Stomach (tissue), 9 donors: ENCODE measurements around the gene FLAD1. TPM values are rescaled to one million over a fixed set of nuclear protein-coding genes. Genes with fewer than 3 reads are reported as not detected.

Experiments used
- DNase-seq, 2 donors: peaks; one replicate each; pipeline versions ENCODE4 v3.0.0 to v3.0.0-alpha.2; 2013 to 2019
- H3K27ac ChIP-seq, 5 donors: fragments of 200-600 bp in 4 of 5; sonication (generic) in 4 of 5; one replicate each; pipeline ENCODE4 v1.5.1; 2013 to 2019; ENCODE audit warnings: mild to moderate bottlenecking in 1 of 5, moderate library complexity in 1 of 5
- H3K27me3 ChIP-seq, 3 donors: fragments of 200-600 bp; sonication (generic); one replicate each; pipeline ENCODE4 v1.5.1; 2017 to 2019; ENCODE audit warnings: mixed run types in 1 of 3
- H3K36me3 ChIP-seq, 4 donors: fragments of 200-600 bp; sonication (generic); 1 replicate in 3 of 4; 2 replicates in 1 of 4; pipeline ENCODE4 v1.5.1; 2016 to 2019
- H3K4me1 ChIP-seq, 4 donors: fragments of 200-600 bp; sonication (generic); one replicate each; pipeline ENCODE4 v1.5.1; 2016 to 2019
- H3K4me3 ChIP-seq, 4 donors: fragments of 200-600 bp; sonication (generic) in 3 of 4; one replicate each; pipeline ENCODE4 v1.5.1; 2016 to 2019; ENCODE audit warnings: mild to moderate bottlenecking in 1 of 4
- H3K9me3 ChIP-seq, 4 donors: fragments of 200-600 bp; sonication (generic); one replicate each; pipeline ENCODE4 v1.5.1; 2016 to 2019
- EP300 ChIP-seq: sonication (generic); formaldehyde crosslinking; IDR thresholded peaks from one replicate; pipeline ENCODE4 v1.6.1; 2017; ENCODE audit warnings: antibody characterized with exemption
- POLR2A ChIP-seq, 4 donors: fragments of 450-650 bp; IDR thresholded peaks; one replicate each; pipeline ENCODE4 v1.6.1; 2016; ENCODE audit warnings: antibody characterized with exemption in 4 of 4, control low read depth in 2 of 4, mild to moderate bottlenecking in 1 of 4, moderate library complexity in 1 of 4
- POLR2AphosphoS5 ChIP-seq, 3 donors: sonication (generic); formaldehyde crosslinking; IDR thresholded peaks; one replicate each; pipeline ENCODE4 v1.6.1; 2016; ENCODE audit warnings: antibody characterized with exemption in 3 of 3
- WGBS, 5 donors: extraction: QIAGEN DNeasy Blood & Tissue Kit in 3 of 5; methylation state at CpG; one replicate each; pipeline versions ENCODE4 v1.1.5 to v1.1.7; 2013 to 2018; 5-methylcytosine and 5-hydroxymethylcytosine counted together
- intact Hi-C: fragments of 100-400 bp; cut with DNase I; formaldehyde crosslinking; loops from one replicate; pipeline ENCODE4 v1.15.1; 2023; ENCODE audit warnings: low total_unique reads
- polyA plus RNA-seq, 3 donors: library from polyadenylated mRNA; stranded (reverse); fragments of 200-250 nt; gene quantifications; one replicate each; pipeline ENCODE4 v1.2.3, GENCODE V29; 2013
- total RNA-seq, 5 donors: library from RNA; depleted of rRNA; stranded (reverse); fragments of >200 nt; gene quantifications; one replicate each; pipeline versions ENCODE4 v1.1.0 to v1.2.3, GENCODE V29; 2014 to 2016
- TF ChIP-seq, protein P1 (sequence below), 7 experiments: fragments of 450-650 bp in 4 of 7; fragments of 200-600 bp in 3 of 7; sonication (generic) in 3 of 7; IDR thresholded peaks; one replicate each; pipeline ENCODE4 v1.5.1; 2016 to 2019; ENCODE audit warnings: antibody characterized with exemption in 7 of 7, control low read depth in 2 of 7, mild to moderate bottlenecking in 1 of 7
- donor health status: healthy with polysubstance abuse.
- donor health status: Bipolar disorder and iron deficiency.
- donor health status: healthy.

The FLAD1 gene
- total and polyA plus RNA-seq, 8 donors = 14.1 to 76.5 (median 42.1) TPM

DNA sequence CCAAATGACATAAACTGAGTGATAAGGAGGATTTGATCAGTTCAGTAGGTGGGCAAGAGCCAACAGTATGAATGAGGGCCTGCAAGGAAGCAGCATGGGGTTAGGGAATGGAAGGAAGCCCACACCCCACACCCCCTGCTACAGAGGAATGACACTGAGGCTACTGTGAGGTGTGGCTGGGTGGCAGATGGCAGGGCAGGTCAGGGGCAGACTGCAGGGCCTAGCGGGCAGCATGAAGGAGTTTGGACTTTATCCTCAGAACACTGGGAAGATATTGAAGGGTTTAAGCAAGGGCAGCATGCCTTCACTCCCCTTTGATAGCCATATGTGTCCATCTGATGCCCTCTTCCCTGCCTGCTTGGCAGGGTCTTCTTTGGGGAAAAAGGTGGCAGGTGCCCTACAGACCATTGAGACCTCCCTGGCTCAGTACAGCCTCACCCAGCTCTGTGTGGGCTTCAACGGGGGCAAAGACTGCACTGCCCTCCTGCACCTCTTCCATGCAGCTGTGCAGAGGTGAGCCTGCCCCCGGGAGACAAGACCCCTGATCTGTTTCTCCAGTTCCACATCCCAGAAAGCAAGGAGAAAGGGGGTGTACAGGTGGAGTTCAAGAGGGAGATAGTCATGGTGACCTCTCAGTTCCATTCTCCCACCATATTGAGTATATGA lies 6.2 kb downstream of the FLAD1 start:
- H3K27ac ChIP-seq = no peak overlapping the region
- WGBS, 5 donors = 75 to 90% (median 82%) methylated on average over 3 of the region's 3 CpGs
- peaks cover 3 to 26% (median 14%) of the 10 kb centered on the region in 4 donors for H3K4me1 ChIP-seq
- no peak overlapping the region for H3K4me3 ChIP-seq
- no peaks in the 10 kb centered on the region for H3K9me3 ChIP-seq
- peaks cover 19 to 62% (median 56%) of the 10 kb centered on the region in 4 donors for H3K36me3 ChIP-seq
- intact Hi-C loops = no loop called here
- H3K27me3 ChIP-seq = no peaks in the 10 kb centered on the region
- DNase-seq = no peak
- TF ChIP-seq, protein P1, sequence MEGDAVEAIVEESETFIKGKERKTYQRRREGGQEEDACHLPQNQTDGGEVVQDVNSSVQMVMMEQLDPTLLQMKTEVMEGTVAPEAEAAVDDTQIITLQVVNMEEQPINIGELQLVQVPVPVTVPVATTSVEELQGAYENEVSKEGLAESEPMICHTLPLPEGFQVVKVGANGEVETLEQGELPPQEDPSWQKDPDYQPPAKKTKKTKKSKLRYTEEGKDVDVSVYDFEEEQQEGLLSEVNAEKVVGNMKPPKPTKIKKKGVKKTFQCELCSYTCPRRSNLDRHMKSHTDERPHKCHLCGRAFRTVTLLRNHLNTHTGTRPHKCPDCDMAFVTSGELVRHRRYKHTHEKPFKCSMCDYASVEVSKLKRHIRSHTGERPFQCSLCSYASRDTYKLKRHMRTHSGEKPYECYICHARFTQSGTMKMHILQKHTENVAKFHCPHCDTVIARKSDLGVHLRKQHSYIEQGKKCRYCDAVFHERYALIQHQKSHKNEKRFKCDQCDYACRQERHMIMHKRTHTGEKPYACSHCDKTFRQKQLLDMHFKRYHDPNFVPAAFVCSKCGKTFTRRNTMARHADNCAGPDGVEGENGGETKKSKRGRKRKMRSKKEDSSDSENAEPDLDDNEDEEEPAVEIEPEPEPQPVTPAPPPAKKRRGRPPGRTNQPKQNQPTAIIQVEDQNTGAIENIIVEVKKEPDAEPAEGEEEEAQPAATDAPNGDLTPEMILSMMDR (IDR thresholded peaks at IDR 0.05) = no peak
- TF ChIP-seq EP300 = no peak

DNA sequence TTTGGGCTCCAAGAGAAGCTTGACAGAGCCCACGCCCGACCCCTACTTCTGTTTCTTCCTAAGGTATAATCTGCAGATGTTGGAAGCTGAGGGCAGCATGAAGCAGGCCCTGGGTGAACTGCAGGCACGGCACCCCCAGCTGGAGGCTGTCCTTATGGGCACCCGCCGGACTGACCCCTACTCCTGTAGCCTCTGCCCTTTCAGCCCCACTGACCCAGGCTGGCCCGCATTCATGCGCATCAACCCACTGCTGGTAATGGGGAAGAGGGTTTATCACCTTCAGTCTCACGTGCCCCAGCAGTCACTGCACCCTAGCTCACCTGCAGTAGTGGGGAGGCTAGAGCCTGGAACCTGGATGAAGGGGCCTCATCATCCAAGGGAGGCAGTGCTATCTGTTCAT lies 7.1 kb downstream of the FLAD1 start:
- intact Hi-C loops = no loop called here
- WGBS, 5 donors = 89 to 93% (median 90%) methylated on average over 8 of the region's 8 CpGs
- TF ChIP-seq POLR2AphosphoS5 (IDR thresholded peaks at IDR 0.05) (no peak), POLR2A (IDR thresholded peaks at IDR 0.05) (no peak), EP300 (no peak)
- TF ChIP-seq, protein P1 (IDR thresholded peaks at IDR 0.05) = no peak
- Histone ChIP-seq H3K4me3 (no peak overlapping the region), H3K27ac (no peak overlapping the region), H3K9me3 (no peaks in the 10 kb centered on the region), H3K27me3 (no peaks in the 10 kb centered on the region), H3K4me1 (peaks cover 8 to 29% (median 14%) of the 10 kb centered on the region in 4 donors), H3K36me3 (peaks cover 19 to 62% (median 56%) of the 10 kb centered on the region in 4 donors)
- DNase-seq = no peak

DNA sequence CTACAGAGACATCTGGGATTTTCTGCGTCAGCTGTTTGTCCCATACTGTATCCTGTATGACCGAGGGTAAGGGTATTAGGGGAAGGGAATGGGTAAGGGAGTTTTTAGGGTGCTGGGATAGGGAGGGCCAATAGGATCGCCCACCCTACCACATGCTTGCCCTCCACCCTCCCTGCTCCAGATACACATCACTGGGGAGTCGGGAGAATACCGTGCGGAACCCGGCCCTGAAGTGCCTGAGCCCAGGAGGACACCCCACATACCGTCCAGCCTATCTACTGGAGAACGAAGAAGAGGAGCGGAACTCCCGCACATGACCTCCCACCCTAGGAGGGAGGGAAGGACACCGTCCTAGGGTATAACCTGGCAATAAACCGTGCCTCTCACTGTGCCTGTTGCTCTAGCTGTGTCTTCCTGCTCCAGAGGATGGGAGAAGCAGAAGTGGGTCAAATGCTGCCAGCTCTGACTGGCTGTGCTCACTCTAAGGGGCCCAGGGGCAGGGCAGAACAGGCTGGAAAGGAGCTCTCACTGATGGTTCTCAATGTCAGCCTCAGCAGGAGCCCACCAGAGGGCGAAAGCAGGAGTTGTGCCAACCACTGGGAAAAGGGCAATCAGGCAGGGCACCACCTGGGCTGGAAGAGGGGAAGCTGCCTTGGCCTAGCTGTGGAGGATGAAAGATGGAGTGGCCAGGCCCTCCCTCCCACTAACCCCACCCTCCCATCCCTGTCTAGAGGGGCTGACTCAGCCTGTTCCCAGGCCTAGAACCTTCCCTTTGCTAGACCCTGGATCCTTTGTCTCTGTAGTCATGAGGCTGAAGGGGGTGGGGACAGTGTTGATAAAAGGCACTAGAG lies 9.8 kb downstream of the FLAD1 start:
- peak in 1 of 2 donors; percentile 39 for DNase-seq
- intact Hi-C loops = no loop called here
- Histone ChIP-seq H3K36me3 (peaks cover 13 to 50% (median 45%) of the 10 kb centered on the region in 4 donors), H3K9me3 (no peaks in the 10 kb centered on the region), H3K27ac (no peak overlapping the region), H3K4me1 (peaks cover 8 to 39% (median 18%) of the 10 kb centered on the region in 4 donors), H3K27me3 (no peaks in the 10 kb centered on the region), H3K4me3 (no peak overlapping the region)
- WGBS, 5 donors = 71 to 85% (median 78%) methylated on average over 9 to 14 of the region's 14 CpGs
- TF ChIP-seq EP300 = no peak

DNA sequence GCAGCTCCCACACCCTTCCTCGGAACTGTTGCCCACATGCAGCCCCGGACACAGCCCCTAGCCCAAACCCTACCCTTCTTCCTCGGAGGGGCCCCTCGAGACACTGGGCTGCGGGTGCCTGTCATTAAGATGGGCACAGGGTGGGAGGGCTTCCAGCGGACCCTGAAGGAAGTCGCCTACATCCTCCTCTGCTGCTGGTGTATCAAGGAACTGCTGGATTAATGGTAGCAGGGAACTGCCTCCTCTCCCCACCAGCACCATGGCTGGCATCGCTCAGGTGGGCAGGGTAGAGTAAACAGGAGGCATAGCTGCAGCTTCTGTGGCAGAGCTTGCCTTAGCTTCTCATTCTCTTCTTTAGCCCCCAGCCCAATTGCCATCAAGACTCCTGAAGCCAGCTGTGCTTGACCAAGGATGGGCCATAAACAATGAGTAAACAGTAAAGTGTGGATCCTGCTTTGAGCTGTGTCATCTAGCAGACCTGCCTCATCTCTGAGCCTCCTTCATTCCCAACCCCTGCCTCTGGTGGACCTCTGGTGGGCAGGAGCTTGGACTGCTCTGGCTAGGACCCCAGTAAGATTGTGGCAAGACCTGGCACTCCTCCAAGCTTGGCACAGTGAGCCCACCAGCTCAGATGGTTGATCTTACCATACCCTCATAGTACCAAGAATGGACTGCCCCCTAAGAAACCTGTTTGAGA lies 10.6 kb downstream of the FLAD1 start, which contains the start of gene LENEP:
TSS of gene LENEP (plus strand) at position 15 of the 697 bp plus-strand sequence. CDS start at position 37, 22 bp downstream.
- H3K27me3 ChIP-seq = no peaks in the 10 kb centered on the region
- DNase-seq = no peak
- intact Hi-C loops = no loop called here

More for the DNA sequence above, 10.6 kb downstream of the FLAD1 start, which contains the start of gene LENEP:
- H3K36me3 ChIP-seq = peaks cover 7 to 42% (median 38%) of the 10 kb centered on the region in 4 donors
- TF ChIP-seq POLR2A (IDR thresholded peaks at IDR 0.05) = no peak
- TF ChIP-seq EP300 = no peak
- TF ChIP-seq POLR2AphosphoS5 (IDR thresholded peaks at IDR 0.05) = no peak
- TF ChIP-seq, protein P1 (IDR thresholded peaks at IDR 0.05) = no peak
- H3K9me3 ChIP-seq = no peaks in the 10 kb centered on the region
- peaks cover 8 to 41% (median 21%) of the 10 kb centered on the region in 4 donors for H3K4me1 ChIP-seq
- peak within 1 kb of the TSS in 1 of 5 donors; percentile 15 for H3K27ac ChIP-seq
- 60 to 82% (median 69%) methylated on average over 5 to 8 of the region's 8 CpGs for WGBS, 5 donors
- no peak within 1 kb of the TSS for H3K4me3 ChIP-seq
